H9 (cell line): Measurements from ENCODE around the gene MS4A7. TPM values are rescaled to one million over a fixed set of nuclear protein-coding genes. Genes with fewer than 3 reads are reported as not detected.

ENCODE experiments used
- DNase-seq: peaks from one replicate; pipeline ENCODE4 v3.0.0-alpha.2; 2017
- H2AFZ ChIP-seq: one replicate; pipeline ENCODE4 v1.6.1; 2013; ENCODE audit warnings: mild to moderate bottlenecking, low read length, control low read depth, moderate library complexity
- H2AK5ac ChIP-seq: 2 replicates; pipeline ENCODE4 v1.6.1; 2013; ENCODE audit warnings: low read length, control low read depth, mixed read lengths; ENCODE audit not compliant: insufficient read length
- H2BK120ac ChIP-seq: one replicate; pipeline ENCODE4 v1.6.1; 2013; ENCODE audit warnings: low read depth, mild to moderate bottlenecking, low read length, control low read depth, inconsistent platforms; ENCODE audit not compliant: poor library complexity, severe bottlenecking
- H2BK12ac ChIP-seq: 2 replicates; pipeline ENCODE4 v1.6.1; 2013; ENCODE audit warnings: low read length, control low read depth, mixed read lengths, low read depth; ENCODE audit not compliant: insufficient read length
- H2BK15ac ChIP-seq: 2 replicates; pipeline ENCODE4 v1.6.1; 2013; ENCODE audit warnings: low read depth, low read length, control low read depth
- H2BK20ac ChIP-seq: one replicate; pipeline ENCODE4 v1.6.1; 2013; ENCODE audit warnings: low read depth, mild to moderate bottlenecking, low read length, control low read depth, inconsistent platforms; ENCODE audit not compliant: poor library complexity, severe bottlenecking
- H2BK5ac ChIP-seq: 2 replicates; pipeline ENCODE4 v1.6.1; 2013; ENCODE audit warnings: low read length, control low read depth, mixed read lengths; ENCODE audit not compliant: insufficient read length
- H3K14ac ChIP-seq: 2 replicates; pipeline ENCODE4 v1.6.1; 2013; ENCODE audit warnings: low read length, control low read depth; ENCODE audit not compliant: insufficient read depth
- H3K18ac ChIP-seq: 2 replicates; pipeline ENCODE4 v1.6.1; 2013; ENCODE audit warnings: low read depth, mild to moderate bottlenecking, mixed read lengths, low read length, control low read depth; ENCODE audit not compliant: insufficient read length
- H3K23ac ChIP-seq: 2 replicates; pipeline ENCODE4 v1.6.1; 2013; ENCODE audit warnings: low read length, control low read depth, mixed read lengths, low read depth; ENCODE audit not compliant: insufficient read length
- H3K23me2 ChIP-seq: 2 replicates; pipeline ENCODE4 v1.6.1; 2013; ENCODE audit warnings: low read depth, mild to moderate bottlenecking, mixed read lengths, low read length, control low read depth; ENCODE audit not compliant: insufficient read length, poor library complexity, severe bottlenecking
- H3K27ac ChIP-seq: 2 replicates; pipeline ENCODE4 v1.5.1; 2013; ENCODE audit warnings: low read length, control low read depth, mixed read lengths, low read depth; ENCODE audit not compliant: insufficient read length
- H3K27me3 ChIP-seq: 2 replicates; pipeline ENCODE4 v1.6.1; 2013; ENCODE audit warnings: low read length, control low read depth, inconsistent platforms; ENCODE audit not compliant: insufficient read depth
- H3K4ac ChIP-seq: 2 replicates; pipeline ENCODE4 v1.6.1; 2013; ENCODE audit warnings: low read depth, mild to moderate bottlenecking, control low read depth, inconsistent platforms, low read length, moderate library complexity
- H3K4me1 ChIP-seq: 2 replicates; pipeline ENCODE4 v1.6.1; 2013; ENCODE audit warnings: low read length, control low read depth, inconsistent platforms; ENCODE audit not compliant: insufficient read depth
- H3K4me2 ChIP-seq: 2 replicates; pipeline ENCODE4 v1.6.1; 2013; ENCODE audit warnings: low read length, control low read depth, mixed read lengths; ENCODE audit not compliant: insufficient read length, insufficient read depth
- H3K56ac ChIP-seq: 2 replicates; pipeline ENCODE4 v1.6.1; 2013; ENCODE audit warnings: low read depth, mild to moderate bottlenecking, mixed read lengths, low read length, control low read depth; ENCODE audit not compliant: insufficient read length
- H3K79me1 ChIP-seq: 2 replicates; pipeline ENCODE4 v1.6.1; 2013; ENCODE audit warnings: low read depth, mild to moderate bottlenecking, moderate library complexity, low read length, control low read depth, inconsistent platforms; ENCODE audit not compliant: insufficient read depth, poor library complexity, severe bottlenecking
- H3K79me2 ChIP-seq: 2 replicates; pipeline ENCODE4 v1.6.1; 2013; ENCODE audit warnings: low read length, control low read depth, inconsistent platforms; ENCODE audit not compliant: insufficient read depth
- H3K9ac ChIP-seq: 2 replicates; pipeline ENCODE4 v1.6.1; 2013; ENCODE audit warnings: low read length, control low read depth, mixed read lengths; ENCODE audit not compliant: insufficient read length; ENCODE audit errors: extremely low read depth
- H3K9me3 ChIP-seq: one replicate; pipeline ENCODE4 v1.6.1; 2013; ENCODE audit warnings: low read depth, low read length, inconsistent platforms; ENCODE audit not compliant: control insufficient read depth
- H3T11ph ChIP-seq: one replicate; pipeline ENCODE4 v1.6.1; 2013; ENCODE audit warnings: mild to moderate bottlenecking, low read length, control low read depth, inconsistent platforms
- H4K20me1 ChIP-seq: one replicate; pipeline ENCODE4 v1.6.1; 2013; ENCODE audit not compliant: control insufficient read depth, insufficient read length, insufficient read depth
- H4K5ac ChIP-seq: 2 replicates; pipeline ENCODE4 v1.6.1; 2013; ENCODE audit warnings: low read depth, mild to moderate bottlenecking, mixed read lengths, low read length, control low read depth; ENCODE audit not compliant: insufficient read length
- H4K8ac ChIP-seq: replicated peaks from 2 replicates; pipeline ENCODE4 v1.6.1; 2013; ENCODE audit warnings: low read length, control low read depth, mixed read lengths, low read depth; ENCODE audit not compliant: insufficient read length
- H4K91ac ChIP-seq: 2 replicates; pipeline ENCODE4 v1.6.1; 2013; ENCODE audit warnings: low read depth, mild to moderate bottlenecking, moderate library complexity, mixed read lengths, low read length, control low read depth; ENCODE audit not compliant: insufficient read length
- H3K27ac Mint-ChIP-seq, 3 experiments: 2 replicates in 2 of 3; 3 replicates in 1 of 3; pipeline ENCODE4 v1.8.0; 2020 to 2021; ENCODE audit warnings: mixed read lengths in 3 of 3, mild to moderate bottlenecking in 1 of 3, moderate library complexity in 1 of 3
- H3K27me3 Mint-ChIP-seq: 2 replicates; pipeline ENCODE4 v1.8.0; 2021; ENCODE audit warnings: low read depth, mild to moderate bottlenecking, moderate library complexity, mixed read lengths
- H3K36me3 Mint-ChIP-seq, 3 experiments: 2 replicates in 2 of 3; 3 replicates in 1 of 3; pipeline ENCODE4 v1.8.0; 2020 to 2021; ENCODE audit warnings: low read depth in 3 of 3, mixed read lengths in 3 of 3; ENCODE audit not compliant: insufficient read depth in 1 of 3
- H3K4me1 Mint-ChIP-seq, 2 experiments: 2 replicates each; pipeline ENCODE4 v1.8.0; 2020; ENCODE audit warnings: mixed read lengths in 2 of 2
- H3K4me3 Mint-ChIP-seq, 2 experiments: 2 replicates in 1 of 2; 3 replicates in 1 of 2; pipeline ENCODE4 v1.8.0; 2020 to 2021; ENCODE audit warnings: mild to moderate bottlenecking in 2 of 2, mixed read lengths in 2 of 2, moderate library complexity in 1 of 2
- H3K9me3 Mint-ChIP-seq, 2 experiments: 2 replicates in 1 of 2; 3 replicates in 1 of 2; pipeline ENCODE4 v1.8.0; 2020; ENCODE audit warnings: mild to moderate bottlenecking in 2 of 2, mixed read lengths in 2 of 2, moderate library complexity in 1 of 2
- CTCF ChIP-seq: fragments of 200-600 bp; sonication (generic); conservative IDR thresholded peaks from 3 replicates; pipeline ENCODE4 v1.8.0; 2021; ENCODE audit warnings: antibody characterized with exemption, mild to moderate bottlenecking
- WGBS: extraction: QIAGEN DNeasy Blood & Tissue Kit; methylation state at CpG from one replicate; pipeline ENCODE4 v1.1.7; 2013; ENCODE audit warnings: missing lambda C conversion rate, low lambda C conversion rate, mixed read lengths; ENCODE audit not compliant: insufficient read length; ENCODE audit errors: extremely low coverage; 5-methylcytosine and 5-hydroxymethylcytosine counted together
- total RNA-seq: library from RNA; stranded (reverse); gene quantifications from 2 replicates; pipeline ENCODE4 v1.2.1, GENCODE V29; 2021

The MS4A7 gene
- total RNA-seq, 1 experiment from 2014 or later: not detected

- no peak overlapping the region for H2BK20ac ChIP-seq
- no peak overlapping the region for H3K27ac Mint-ChIP-seq
- H4K8ac ChIP-seq: no peak overlapping the region
- no peak overlapping the region for H3K56ac ChIP-seq
- H2BK15ac ChIP-seq: no peak overlapping the region
- no peak overlapping the region for H2BK120ac ChIP-seq
- no peak overlapping the region for H4K91ac ChIP-seq
- no peak overlapping the region for H3K9ac ChIP-seq
- no peaks in the 10 kb centered on the region for H3K27me3 Mint-ChIP-seq
- no peak overlapping the region for H2BK12ac ChIP-seq
- H3K36me3 Mint-ChIP-seq: peaks cover 2 to 4% (median 2%) of the 10 kb centered on the region in 3 experiments; a peak in 3 of 7 replicates
- no peak overlapping the region for H3K23ac ChIP-seq
- H3K79me1 ChIP-seq: no peaks in the 10 kb centered on the region
- H2AK5ac ChIP-seq: no peak overlapping the region
- no peaks in the 10 kb centered on the region for H3K4me1 ChIP-seq
- WGBS: no CpG with 5 or more reads among the region's 2 CpGs
- no peaks in the 10 kb centered on the region for H3K23me2 ChIP-seq
- no peak overlapping the region for H2AFZ ChIP-seq
- peak; percentile 87 for DNase-seq
- no peak overlapping the region for H3K4me2 ChIP-seq
- H2BK5ac ChIP-seq: no peak overlapping the region
- H3K14ac ChIP-seq: no peak overlapping the region
- H4K20me1 ChIP-seq: no peaks in the 10 kb centered on the region
- no peak overlapping the region for H3T11ph ChIP-seq
- TF ChIP-seq CTCF: peak; percentile 76
- peak overlapping the region; percentile 54 for H3K18ac ChIP-seq
- no peak overlapping the region for H3K4me3 Mint-ChIP-seq
- peaks cover 12 to 15% of the 10 kb centered on the region in 2 experiments for H3K9me3 Mint-ChIP-seq
- no peaks in the 10 kb centered on the region for H3K79me2 ChIP-seq
- H4K5ac ChIP-seq: no peak overlapping the region
- H3K4ac ChIP-seq: no peak overlapping the region
- H3K9me3 ChIP-seq: no peaks in the 10 kb centered on the region
- H3K4me1 Mint-ChIP-seq: peaks cover 18 to 20% of the 10 kb centered on the region in 2 experiments
- H3K27ac ChIP-seq: no peak overlapping the region
- no peaks in the 10 kb centered on the region for H3K27me3 ChIP-seq
Measured at GRCh38 chr11:60334005-60334620, 44.2 kb upstream of the MS4A7 start.
